Activated CD4-positive, alpha-beta T cell treated with anti-CD3 and anti-CD28 coated beads for 1 hour (primary cell): ENCODE results near the gene EAF2.
"Not testable (repeated sequence)": the region's sequence is repeated elsewhere in the genome, so short reads cannot be mapped to it uniquely, and the experiment has no call there.

Experiments used
- DNase-seq: peaks from one replicate; pipeline ENCODE4 v3.0.0-alpha.2; 2020

The EAF2 gene

GRCh38 chr3:121834671-121835464 is at the start of gene EAF2, which contains the start of gene IQCB1:
Gene EAF2, plus strand, starts transcription at chr3:121835209. Its CDS starts 77 bp downstream, at chr3:121835286.
Gene IQCB1, minus strand, starts transcription at chr3:121835060. Its CDS starts 6,100 bp downstream, at chr3:121828960.
- DNase-seq: peak; percentile 95

DNA sequence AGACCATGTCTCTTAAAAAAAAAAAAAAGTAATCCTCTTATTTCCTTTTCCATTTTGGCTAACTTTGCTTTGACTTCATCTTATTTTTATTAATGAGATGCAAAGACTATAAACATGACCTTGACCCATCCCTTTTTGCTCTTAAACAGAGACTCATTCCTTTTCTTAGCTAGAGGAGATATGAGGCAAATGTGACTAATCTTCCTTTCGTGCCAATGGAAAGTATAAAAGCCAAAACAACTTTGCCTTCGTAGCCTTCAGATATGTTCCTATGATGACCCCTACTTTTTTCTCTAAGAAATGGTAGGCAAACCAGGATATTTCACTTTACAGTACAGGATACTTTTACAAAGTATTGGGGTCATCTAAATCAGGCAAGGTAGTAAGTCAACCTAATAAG is 48.5 kb upstream of the EAF2 start:
- DNase-seq: no peak

GRCh38 chr3:121793078-121793477 is 41.9 kb upstream of the EAF2 start:
- DNase-seq: no peak

DNA sequence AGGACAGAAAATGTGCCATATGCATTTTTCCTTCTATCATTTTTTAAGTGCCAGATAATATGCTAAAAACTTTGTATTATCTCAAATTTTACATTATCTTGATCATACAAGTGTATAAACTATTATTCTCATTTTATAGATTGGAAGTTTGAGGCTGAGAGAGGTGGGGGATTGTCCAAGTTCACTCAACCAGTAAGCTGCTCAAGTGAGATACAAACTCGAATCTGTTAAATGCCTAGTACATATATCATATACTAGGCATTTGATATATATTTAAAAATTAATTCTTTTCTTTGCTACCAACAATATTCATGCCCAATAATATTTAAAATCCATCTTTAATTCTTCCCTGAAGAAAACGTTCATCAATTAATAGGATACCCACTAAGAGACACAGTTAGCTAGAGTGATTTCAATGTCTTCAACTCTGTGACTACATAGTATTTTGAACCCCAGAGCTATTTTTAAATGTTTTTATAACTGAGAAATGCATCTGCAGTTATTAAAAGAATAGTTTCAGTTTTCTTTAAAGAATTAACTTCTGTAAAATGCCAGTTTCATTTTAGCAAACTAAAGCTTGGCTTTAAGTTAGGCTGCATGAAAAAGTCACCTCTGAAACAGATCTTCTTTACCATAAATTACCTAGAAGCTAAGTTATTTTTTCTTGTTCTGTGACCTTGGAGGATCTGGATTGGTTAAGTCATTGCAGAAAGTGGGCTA is 40.6 kb upstream of the EAF2 start:
- DNase-seq: no peak

- no peak for DNase-seq
Measured at GRCh38 chr3:121796970-121797369, 38.0 kb upstream of the EAF2 start.

DNA sequence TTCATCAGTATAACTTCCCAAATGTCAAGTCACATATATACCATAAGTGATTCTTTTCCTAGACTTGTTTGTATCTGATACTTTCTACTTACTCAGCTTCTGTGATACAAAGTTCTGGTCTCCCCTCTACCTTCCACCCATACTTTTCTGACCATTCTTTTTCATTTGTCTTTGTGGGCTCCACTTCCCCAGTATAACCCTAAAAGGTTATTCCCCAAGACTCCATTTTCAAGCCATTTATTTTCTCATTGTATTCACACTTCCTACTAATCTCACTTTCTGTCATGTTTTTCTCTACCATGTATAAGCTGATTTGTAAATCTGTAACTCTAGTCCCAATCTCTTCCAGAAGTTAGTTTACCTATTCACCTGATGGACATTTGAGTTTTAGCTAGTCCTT is 34.1 kb upstream of the EAF2 start:
- no peak for DNase-seq

GRCh38 chr3:121803771-121804320 is 31.2 kb upstream of the EAF2 start:
- DNase-seq: no peak

DNA sequence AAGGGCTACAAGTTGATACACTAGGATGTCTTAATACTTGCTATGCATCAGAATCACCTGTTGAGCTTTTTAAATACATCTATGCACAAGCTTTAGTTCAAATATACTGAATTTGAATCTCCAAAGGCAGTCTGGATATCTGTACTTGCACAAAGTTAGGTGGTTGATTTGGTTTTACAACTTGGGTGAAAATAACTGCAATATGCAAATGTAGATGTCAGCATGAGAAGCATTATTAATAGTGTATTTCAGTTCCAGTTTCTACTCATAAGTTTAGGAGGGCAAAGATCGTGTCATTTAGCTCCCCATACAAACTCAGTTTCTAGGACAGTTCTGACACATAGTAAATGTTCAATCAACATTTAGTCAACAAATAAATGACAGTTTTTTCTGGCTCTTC is 25.8 kb upstream of the EAF2 start:
- DNase-seq: no peak

GRCh38 chr3:121817753-121818152 is 17.3 kb upstream of the EAF2 start:
- DNase-seq: no peak

DNA sequence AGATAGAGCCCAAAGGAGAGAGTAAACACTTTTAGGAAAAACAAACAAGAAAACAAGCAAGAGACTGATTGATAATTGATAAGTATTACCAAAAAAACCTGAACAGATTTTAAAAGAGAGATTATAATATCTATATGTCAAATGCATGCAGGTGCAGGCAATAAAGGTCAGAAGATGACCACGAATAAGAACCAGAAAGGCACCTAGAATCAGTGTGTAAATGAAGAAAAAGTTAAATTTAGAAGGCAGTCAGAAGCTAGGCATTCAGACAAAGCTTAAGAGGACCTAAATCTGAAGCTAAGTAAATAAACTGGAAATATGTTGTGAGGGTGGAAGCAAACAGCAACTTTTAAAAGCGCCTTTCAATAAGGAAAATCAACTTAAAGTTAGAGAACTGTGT is 16.4 kb upstream of the EAF2 start:
- no peak for DNase-seq

GRCh38 chr3:121819236-121819635 is 15.8 kb upstream of the EAF2 start:
- no peak for DNase-seq

DNA sequence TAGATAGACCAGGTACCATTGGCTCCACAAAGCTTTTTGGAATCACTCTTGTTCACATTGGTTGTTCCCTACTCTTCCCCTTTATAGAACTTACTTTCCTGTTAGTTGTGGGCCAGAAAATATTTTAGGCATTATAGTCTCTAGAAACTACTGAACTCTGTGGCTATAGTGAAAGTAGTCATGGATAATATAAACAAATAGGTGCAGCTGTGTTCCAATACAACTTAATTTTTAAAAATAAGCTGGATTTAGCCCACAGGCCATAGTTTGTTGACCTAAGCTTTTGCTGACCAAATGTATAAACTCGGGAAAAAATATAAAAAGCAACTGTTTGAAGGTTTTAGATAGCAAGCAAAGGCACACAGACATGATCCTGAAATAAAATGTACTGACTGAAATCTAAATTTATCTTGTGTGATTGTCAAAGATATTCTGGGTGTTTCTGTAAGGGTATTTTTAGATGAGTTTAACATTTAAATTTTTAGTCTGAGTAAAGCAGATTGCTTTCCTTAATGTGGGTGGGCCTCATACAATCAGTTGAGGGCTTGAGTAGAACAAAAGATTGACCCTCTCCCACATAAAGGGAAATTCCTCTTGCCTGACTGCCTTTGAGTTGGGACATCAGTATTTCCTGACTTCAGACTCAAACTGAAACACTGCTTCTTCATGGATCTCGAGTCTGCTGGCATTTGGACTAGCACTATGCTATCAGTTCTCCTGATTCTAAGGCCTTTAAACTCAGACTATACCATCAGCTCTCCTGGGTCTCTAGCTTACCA is 13.4 kb upstream of the EAF2 start:
- no peak for DNase-seq

DNA sequence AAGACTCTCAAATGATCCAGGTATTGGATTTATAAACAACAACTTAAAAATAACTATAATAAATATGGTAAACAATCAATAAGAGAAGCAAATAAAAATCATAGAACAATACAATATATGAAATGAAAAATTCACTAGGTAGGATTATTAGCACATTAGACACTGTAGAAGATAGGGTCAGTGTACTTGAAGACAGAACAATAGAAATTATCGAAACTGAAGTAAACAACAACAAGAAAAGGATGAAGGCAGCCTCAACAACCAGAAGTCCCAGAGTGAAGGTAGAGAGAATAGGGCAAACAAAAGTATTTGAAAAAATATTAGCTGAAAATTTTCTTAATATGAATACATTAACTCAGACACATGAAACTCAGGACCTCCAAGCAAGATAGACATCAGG is 12.0 kb upstream of the EAF2 start:
- DNase-seq: no peak

GRCh38 chr3:121834157-121834670 is 795 bp upstream of the EAF2 start:
- no peak for DNase-seq

- DNase-seq: no peak
Measured at GRCh38 chr3:121835465-121835801, 424 bp downstream of the EAF2 start.

GRCh38 chr3:121836064-121836463 is 1.1 kb downstream of the EAF2 start:
- DNase-seq: no peak

- DNase-seq: no peak
Measured at GRCh38 chr3:121836481-121836880, 1.5 kb downstream of the EAF2 start.

- DNase-seq: no peak
Measured at GRCh38 chr3:121839962-121840361, 5.0 kb downstream of the EAF2 start.

DNA sequence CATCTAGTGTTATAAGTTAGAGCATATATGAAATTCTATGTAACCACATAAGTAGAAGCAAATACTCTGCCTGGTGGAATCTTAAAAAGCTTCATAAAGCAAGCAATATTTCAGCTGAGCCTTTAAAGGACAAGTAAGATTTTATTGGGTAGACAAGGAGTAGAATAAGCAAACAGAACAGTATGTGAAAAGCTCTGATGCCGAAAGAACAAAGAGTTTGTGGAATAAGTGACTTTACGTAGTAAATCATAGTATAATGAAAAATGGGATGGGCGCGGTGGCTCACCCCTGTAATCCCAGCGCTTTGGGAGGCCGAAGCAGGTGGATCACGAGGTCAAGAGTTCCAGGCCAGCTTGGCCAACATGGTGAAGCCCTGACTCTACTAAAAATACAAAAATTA is 9.9 kb downstream of the EAF2 start:
- no peak for DNase-seq

DNA sequence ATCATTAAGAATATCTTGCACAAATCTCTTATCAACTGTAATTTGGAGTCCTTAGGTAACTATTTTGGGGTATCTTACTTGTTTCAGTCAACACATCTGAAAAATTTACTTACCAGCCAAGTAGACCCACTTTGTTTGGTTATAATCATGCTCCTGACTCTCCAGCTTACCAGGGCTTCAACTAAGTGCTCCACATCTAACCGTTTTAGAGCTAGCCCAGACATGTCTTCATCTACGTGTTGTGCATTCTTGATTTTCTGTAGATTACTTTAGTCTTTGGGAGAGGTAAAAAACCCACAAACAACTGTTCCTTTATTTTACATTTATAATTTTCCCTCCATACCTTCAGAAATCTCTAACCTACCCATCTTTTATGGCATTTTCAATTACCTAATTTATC is 17.2 kb downstream of the EAF2 start:
- no peak for DNase-seq

- DNase-seq: no peak
Measured at GRCh38 chr3:121855555-121855954, 20.5 kb downstream of the EAF2 start.

DNA sequence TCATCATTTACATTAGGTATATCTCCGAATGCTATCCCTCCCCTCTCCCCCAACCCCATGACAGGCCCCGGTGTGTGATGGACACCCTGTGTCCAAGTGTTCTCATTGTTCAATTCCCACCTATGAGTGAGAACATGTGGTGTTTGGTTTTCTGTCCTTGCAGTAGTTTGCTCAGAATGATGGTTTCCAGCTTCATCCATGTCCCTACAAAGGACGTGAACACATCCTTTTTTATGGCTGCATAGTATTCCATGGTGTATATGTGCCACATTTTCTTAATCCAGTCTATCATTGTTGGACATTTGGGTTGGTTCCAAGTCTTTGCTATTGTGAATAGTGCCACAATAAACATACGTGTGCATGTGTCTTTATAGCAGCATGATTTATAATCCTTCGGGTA is 22.8 kb downstream of the EAF2 start:
- DNase-seq: not testable (repeated sequence)

DNA sequence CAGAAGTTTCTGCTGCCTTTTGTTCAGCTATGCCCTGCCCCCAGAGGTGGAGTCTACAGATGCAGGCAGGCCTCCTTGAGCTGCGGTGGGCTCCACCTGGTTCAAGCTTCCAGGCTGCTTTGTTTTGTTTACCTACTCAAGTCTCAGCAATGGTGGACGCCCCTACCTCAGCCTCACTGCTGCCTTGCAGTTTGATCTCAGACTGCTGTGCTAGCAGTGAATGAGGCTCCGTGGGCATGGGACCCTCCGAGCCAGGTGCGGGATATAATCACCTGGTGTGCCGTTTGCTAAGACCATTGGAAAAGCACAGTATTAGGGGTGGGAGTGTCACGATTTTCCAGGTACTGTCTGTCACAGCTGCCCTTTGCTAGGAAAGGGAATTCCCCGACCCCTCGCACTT is 28.2 kb downstream of the EAF2 start:
- DNase-seq: not testable (repeated sequence)
